AG10803 (cell line): ENCODE results near the gene RLIM.

Experiments used
- DNase-seq: peaks from one replicate; pipeline ENCODE4 v3.0.0; 2010; ENCODE audit warnings: low read depth
- H3K4me3 ChIP-seq: 2 replicates; pipeline ENCODE4 v1.5.1; 2011; ENCODE audit warnings: mild to moderate bottlenecking, low read length, control low read depth
- CTCF ChIP-seq: conservative IDR thresholded peaks from 2 replicates; pipeline ENCODE4 v1.5.1; 2011; ENCODE audit warnings: mild to moderate bottlenecking, low read length, control low read depth, inconsistent platforms

Gene RLIM

GRCh38 chrX:74536152-74536831 is 78.1 kb downstream of the RLIM start:
- peak overlapping the region; percentile 57 for H3K4me3 ChIP-seq
- peak; percentile 73 for DNase-seq
- TF ChIP-seq CTCF, result peak; percentile 39

GRCh38 chrX:74535408-74536151 is 78.8 kb downstream of the RLIM start:
- H3K4me3 ChIP-seq, result peak overlapping the region; percentile 57
- TF ChIP-seq CTCF, result peak; percentile 59
- peak; percentile 70 for DNase-seq
